Brain microvascular endothelial cell (primary cell): Measurements from ENCODE around the gene SLC8A2.

Source experiments
- DNase-seq: peaks from one replicate; pipeline ENCODE4 v3.0.0-alpha.2; 2020
- H3K27ac ChIP-seq: fragments of 250-450 bp; sonication (Bioruptor Pico); 2 replicates; pipeline ENCODE4 v1.5.1; 2020; ENCODE audit warnings: mild to moderate bottlenecking, moderate library complexity
- H3K27me3 ChIP-seq: fragments of 250-450 bp; sonication (Bioruptor Pico); replicated peaks from 2 replicates; pipeline ENCODE4 v1.5.1; 2020; ENCODE audit warnings: mild to moderate bottlenecking
- H3K36me3 ChIP-seq: fragments of 250-450 bp; sonication (Bioruptor Pico); replicated peaks from 2 replicates; pipeline ENCODE4 v1.5.1; 2020; ENCODE audit warnings: mild to moderate bottlenecking
- H3K4me3 ChIP-seq: 2 replicates; pipeline ENCODE4 v1.5.1; 2011; ENCODE audit warnings: low read depth, mild to moderate bottlenecking, control low read depth, low read length, moderate library complexity
- CTCF ChIP-seq: IDR thresholded peaks from 2 replicates; pipeline ENCODE4 v1.5.1; 2011; ENCODE audit warnings: low read depth, mild to moderate bottlenecking, moderate library complexity, low read length, control low read depth, inconsistent platforms; ENCODE audit errors: missing control alignments
- in situ Hi-C: cut with HindIII; loops from 2 replicates; pipeline ENCODE4 v1.10.0; 2017; ENCODE audit warnings: low sequenced_read_pairs, low pct_ligation_motif_present

The SLC8A2 gene

GRCh38 chr19:47492571-47493377 is 21.1 kb upstream of the SLC8A2 start:
- H3K27ac ChIP-seq, result no peak overlapping the region
- no peak for TF ChIP-seq CTCF
- in situ Hi-C loops, result no loop called here
- no peak overlapping the region for H3K4me3 ChIP-seq
- H3K27me3 ChIP-seq, result no peaks in the 10 kb centered on the region
- H3K36me3 ChIP-seq, result peaks cover 31% of the 10 kb centered on the region
- DNase-seq, result no peak

GRCh38 chr19:47492137-47492533 is 20.4 kb upstream of the SLC8A2 start:
- peaks cover 31% of the 10 kb centered on the region for H3K36me3 ChIP-seq
- in situ Hi-C loops, result no loop called here
- TF ChIP-seq CTCF, result no peak

DNA sequence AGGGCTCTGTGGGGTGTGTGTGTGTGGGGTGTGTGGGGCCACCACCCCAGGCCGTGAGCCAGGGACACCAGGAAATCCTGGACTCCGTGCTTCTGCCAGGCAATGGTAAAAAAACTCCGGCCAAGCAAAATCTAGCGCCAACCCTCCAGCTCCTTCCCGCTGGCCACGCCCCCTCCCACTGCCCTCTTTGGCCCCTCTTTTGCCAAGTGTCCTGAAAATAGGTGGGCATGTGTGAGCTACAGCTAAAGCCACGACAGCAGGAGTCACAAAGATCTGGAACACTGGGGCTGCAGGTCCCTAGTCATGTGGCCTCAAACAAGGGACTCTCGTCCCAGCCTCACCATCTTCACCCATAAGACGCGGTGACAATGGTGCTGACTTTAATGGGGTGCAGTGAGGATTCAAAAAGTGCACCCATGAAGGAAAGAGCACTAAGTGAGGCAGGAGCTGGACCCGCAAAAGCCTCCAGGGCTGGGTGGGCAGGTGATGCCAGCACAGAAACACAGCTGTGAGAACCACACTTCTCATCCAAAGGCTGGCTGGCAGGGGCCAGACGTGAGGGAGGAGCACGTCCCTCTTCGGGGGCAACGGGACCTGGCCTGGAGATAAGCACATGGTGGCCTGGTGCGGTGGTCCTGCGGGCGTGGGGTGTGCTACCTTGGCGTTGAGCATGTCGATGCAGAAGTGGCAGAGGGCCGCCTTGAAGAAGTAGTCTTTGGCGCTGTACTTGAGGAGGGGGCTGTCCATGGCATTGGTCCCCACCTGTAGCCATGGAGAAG is 19.9 kb upstream of the SLC8A2 start:
- Histone ChIP-seq H3K4me3 (no peak overlapping the region), H3K27ac (no peak overlapping the region), H3K36me3 (peaks cover 25% of the 10 kb centered on the region), H3K27me3 (no peaks in the 10 kb centered on the region)
- no peak for DNase-seq
- no peak for TF ChIP-seq CTCF
- in situ Hi-C loops, result no loop called here

More at GRCh38 chr19:47492137-47492533, 20.4 kb upstream of the SLC8A2 start:
- H3K27me3 ChIP-seq, result no peaks in the 10 kb centered on the region
- no peak overlapping the region for H3K4me3 ChIP-seq
- H3K27ac ChIP-seq, result no peak overlapping the region
- no peak for DNase-seq

GRCh38 chr19:47490847-47491246 is 19.2 kb upstream of the SLC8A2 start:
- peaks cover 19% of the 10 kb centered on the region for H3K36me3 ChIP-seq
- H3K27me3 ChIP-seq, result no peaks in the 10 kb centered on the region
- H3K27ac ChIP-seq, result no peak overlapping the region
- in situ Hi-C loops, result no loop called here
- no peak for DNase-seq
- TF ChIP-seq CTCF, result no peak
- H3K4me3 ChIP-seq, result no peak overlapping the region

- in situ Hi-C loops, result no loop called here
- no peak for DNase-seq
- H3K4me3 ChIP-seq, result no peak overlapping the region
- no peak for TF ChIP-seq CTCF
- peaks cover 18% of the 10 kb centered on the region for H3K36me3 ChIP-seq
- H3K27ac ChIP-seq, result no peak overlapping the region
- H3K27me3 ChIP-seq, result no peaks in the 10 kb centered on the region
Measured at GRCh38 chr19:47490031-47490430, 18.3 kb upstream of the SLC8A2 start.
